GM12872 (cell line): ENCODE measurements around the gene THOP1.

Source experiments
- CTCF ChIP-seq: IDR thresholded peaks from 3 replicates; pipeline ENCODE4 v1.5.1; 2011; ENCODE audit warnings: low read depth, mild to moderate bottlenecking, low read length, moderate library complexity; ENCODE audit not compliant: insufficient read depth

The THOP1 gene

GRCh38 chr19:2790194-2790556, 4.9 kb downstream of the THOP1 start:
- TF ChIP-seq CTCF: no peak

- TF ChIP-seq CTCF: no peak
Observed at GRCh38 chr19:2790557-2791271, 5.4 kb downstream of the THOP1 start.

GRCh38 chr19:2791440-2791839, 6.1 kb downstream of the THOP1 start:
- no peak for TF ChIP-seq CTCF

GRCh38 chr19:2791876-2792275, 6.6 kb downstream of the THOP1 start:
- no peak for TF ChIP-seq CTCF

- TF ChIP-seq CTCF: no peak
Observed at GRCh38 chr19:2793126-2793525, 7.8 kb downstream of the THOP1 start.

- no peak for TF ChIP-seq CTCF
Observed at GRCh38 chr19:2793577-2793976, 8.3 kb downstream of the THOP1 start.

- TF ChIP-seq CTCF: no peak
Observed at GRCh38 chr19:2795827-2796658, 10.7 kb downstream of the THOP1 start.
